WTC11 (cell line): Measurements from ENCODE around the gene PEBP1. TPM values are rescaled to one million over a fixed set of nuclear protein-coding genes. Genes with fewer than 3 reads are reported as not detected.

Source experiments
- ATAC-seq: fragments of 200-7000 bp; cut with Tn5 transposase; 2 replicates; pipeline ENCODE4 v1.10.0; 2021; ENCODE audit warnings: mild to moderate bottlenecking, moderate library complexity
- CTCF ChIA-PET: fragments of 300-600 bp; sonication (Branson Sonifier 250); formaldehyde crosslinking; loops from one replicate; lab custom pipeline; 2021; ENCODE audit warnings: antibody characterized with exemption; lab: Charles Lee
- POLR2A ChIA-PET: fragments of 350-600 bp; sonication (Branson Sonifier 250); formaldehyde crosslinking; loops from one replicate; lab custom pipeline; 2021; ENCODE audit warnings: antibody characterized with exemption; lab: Charles Lee
- DNase-seq: peaks from one replicate; pipeline ENCODE4 v3.0.0; 2021; ENCODE audit warnings: low spot score
- H3K27ac Mint-ChIP-seq: 2 replicates; pipeline ENCODE4 v1.8.0; 2021; ENCODE audit warnings: mixed read lengths
- H3K27me3 Mint-ChIP-seq: 2 replicates; pipeline ENCODE4 v1.8.0; 2021; ENCODE audit warnings: low read depth, mild to moderate bottlenecking, moderate library complexity, mixed read lengths
- H3K36me3 Mint-ChIP-seq: 2 replicates; pipeline ENCODE4 v1.8.0; 2021; ENCODE audit warnings: mixed read lengths
- H3K4me1 Mint-ChIP-seq: 2 replicates; pipeline ENCODE4 v1.8.0; 2022; ENCODE audit warnings: mixed read lengths
- H3K4me3 Mint-ChIP-seq: 2 replicates; pipeline ENCODE4 v1.8.0; 2021; ENCODE audit warnings: mild to moderate bottlenecking, moderate library complexity, mixed read lengths
- H3K9me3 Mint-ChIP-seq: 2 replicates; pipeline ENCODE4 v1.8.0; 2021; ENCODE audit warnings: mixed read lengths
- ESRRA ChIP-seq: sonication (generic); formaldehyde crosslinking; IDR thresholded peaks from 2 replicates; pipeline ENCODE4 v1.8.1; 2022; ENCODE audit warnings: mild to moderate bottlenecking, missing genetic modification reagents, borderline replicate concordance
- GABPB1 ChIP-seq: sonication (generic); formaldehyde crosslinking; IDR thresholded peaks from 2 replicates; pipeline ENCODE4 v1.8.1; 2023; ENCODE audit warnings: mild to moderate bottlenecking, missing genetic modification reagents
- IRF2 ChIP-seq: sonication (generic); formaldehyde crosslinking; IDR thresholded peaks from 2 replicates; pipeline ENCODE4 v1.8.0; 2022; ENCODE audit warnings: low read depth, missing genetic modification reagents, borderline replicate concordance
- JUN ChIP-seq: sonication (generic); formaldehyde crosslinking; IDR thresholded peaks from 2 replicates; pipeline ENCODE4 v1.8.0; 2023; ENCODE audit warnings: mild to moderate bottlenecking, missing genetic modification reagents
- KAT7 ChIP-seq: sonication (generic); formaldehyde crosslinking; IDR thresholded peaks from 2 replicates; pipeline ENCODE4 v1.8.1; 2023; ENCODE audit warnings: missing genetic modification reagents, mild to moderate bottlenecking, borderline replicate concordance
- MYBL2 ChIP-seq: sonication (generic); formaldehyde crosslinking; IDR thresholded peaks from 2 replicates; pipeline ENCODE4 v1.8.1; 2023; ENCODE audit warnings: mild to moderate bottlenecking, moderate library complexity, missing genetic modification reagents
- NR2C2 ChIP-seq: sonication (generic); formaldehyde crosslinking; IDR thresholded peaks from 2 replicates; pipeline ENCODE4 v1.8.0; 2022; ENCODE audit warnings: mild to moderate bottlenecking, missing genetic modification reagents
- OVOL2 ChIP-seq: fragments of 250-450 bp; sonication (Bioruptor Pico); IDR thresholded peaks from 2 replicates; pipeline ENCODE4 v1.9.0; 2021; ENCODE audit warnings: mild to moderate bottlenecking, borderline replicate concordance
- PRRX2 ChIP-seq: fragments of 250-450 bp; sonication (Bioruptor Pico); IDR thresholded peaks from 2 replicates; pipeline ENCODE4 v1.8.0; 2021; ENCODE audit warnings: mild to moderate bottlenecking
- RORB ChIP-seq: fragments of 250-450 bp; sonication (Bioruptor Pico); IDR thresholded peaks from 2 replicates; pipeline ENCODE4 v1.9.0; 2021; ENCODE audit warnings: mild to moderate bottlenecking
- SP1 ChIP-seq: sonication (generic); formaldehyde crosslinking; conservative IDR thresholded peaks from 2 replicates; pipeline ENCODE4 v1.8.1; 2022; ENCODE audit warnings: missing genetic modification reagents
- TCF7 ChIP-seq: sonication (generic); formaldehyde crosslinking; IDR thresholded peaks from 2 replicates; pipeline ENCODE4 v1.8.0; 2022; ENCODE audit warnings: mild to moderate bottlenecking, low read depth, missing genetic modification reagents, moderate library complexity
- ZBTB21 ChIP-seq: sonication (generic); formaldehyde crosslinking; IDR thresholded peaks from 2 replicates; pipeline ENCODE4 v1.8.1; 2023; ENCODE audit warnings: mild to moderate bottlenecking, missing genetic modification reagents, borderline replicate concordance
- ZNF396 ChIP-seq: fragments of 250-450 bp; sonication (Bioruptor Pico); IDR thresholded peaks from 2 replicates; pipeline ENCODE4 v1.8.0; 2021; ENCODE audit warnings: mild to moderate bottlenecking, moderate library complexity, borderline replicate concordance
- ZNF416 ChIP-seq: fragments of 250-450 bp; sonication (Bioruptor Pico); IDR thresholded peaks from 2 replicates; pipeline ENCODE4 v1.9.0; 2021; ENCODE audit warnings: mild to moderate bottlenecking, inconsistent platforms
- total RNA-seq: library from RNA; stranded (reverse); gene quantifications from 3 replicates; pipeline ENCODE4 v1.2.3, GENCODE V29; 2021
- TF ChIP-seq, protein P1 (sequence below): sonication (generic); formaldehyde crosslinking; IDR thresholded peaks from 2 replicates; pipeline ENCODE4 v1.8.1; 2022; ENCODE audit warnings: mild to moderate bottlenecking, missing genetic modification reagents, moderate library complexity, borderline replicate concordance
- TF ChIP-seq, protein P2 (sequence below): sonication (generic); formaldehyde crosslinking; IDR thresholded peaks from 2 replicates; pipeline ENCODE4 v1.8.1; 2023; ENCODE audit warnings: mild to moderate bottlenecking, missing genetic modification reagents, borderline replicate concordance
- TF ChIP-seq, protein P3 (sequence below): sonication (generic); formaldehyde crosslinking; IDR thresholded peaks from 2 replicates; pipeline ENCODE4 v1.8.0; 2022; ENCODE audit warnings: missing genetic modification reagents
- TF ChIP-seq, protein P4 (sequence below): sonication (generic); formaldehyde crosslinking; IDR thresholded peaks from 2 replicates; pipeline ENCODE4 v1.8.1; 2022; ENCODE audit warnings: low read depth, mild to moderate bottlenecking, moderate library complexity, missing genetic modification reagents, borderline replicate concordance
- TF ChIP-seq, protein P5 (sequence below): sonication (generic); formaldehyde crosslinking; IDR thresholded peaks from 2 replicates; pipeline ENCODE4 v1.8.1; 2023; ENCODE audit warnings: mild to moderate bottlenecking, moderate library complexity, missing genetic modification reagents
- TF ChIP-seq, protein P6 (sequence below): fragments of 250-450 bp; sonication (Bioruptor Pico); conservative IDR thresholded peaks from 2 replicates; pipeline ENCODE4 v1.9.0; 2021; ENCODE audit warnings: mild to moderate bottlenecking

The PEBP1 gene
- total RNA-seq, 1 experiment from 2014 or later, result 363 TPM

DNA sequence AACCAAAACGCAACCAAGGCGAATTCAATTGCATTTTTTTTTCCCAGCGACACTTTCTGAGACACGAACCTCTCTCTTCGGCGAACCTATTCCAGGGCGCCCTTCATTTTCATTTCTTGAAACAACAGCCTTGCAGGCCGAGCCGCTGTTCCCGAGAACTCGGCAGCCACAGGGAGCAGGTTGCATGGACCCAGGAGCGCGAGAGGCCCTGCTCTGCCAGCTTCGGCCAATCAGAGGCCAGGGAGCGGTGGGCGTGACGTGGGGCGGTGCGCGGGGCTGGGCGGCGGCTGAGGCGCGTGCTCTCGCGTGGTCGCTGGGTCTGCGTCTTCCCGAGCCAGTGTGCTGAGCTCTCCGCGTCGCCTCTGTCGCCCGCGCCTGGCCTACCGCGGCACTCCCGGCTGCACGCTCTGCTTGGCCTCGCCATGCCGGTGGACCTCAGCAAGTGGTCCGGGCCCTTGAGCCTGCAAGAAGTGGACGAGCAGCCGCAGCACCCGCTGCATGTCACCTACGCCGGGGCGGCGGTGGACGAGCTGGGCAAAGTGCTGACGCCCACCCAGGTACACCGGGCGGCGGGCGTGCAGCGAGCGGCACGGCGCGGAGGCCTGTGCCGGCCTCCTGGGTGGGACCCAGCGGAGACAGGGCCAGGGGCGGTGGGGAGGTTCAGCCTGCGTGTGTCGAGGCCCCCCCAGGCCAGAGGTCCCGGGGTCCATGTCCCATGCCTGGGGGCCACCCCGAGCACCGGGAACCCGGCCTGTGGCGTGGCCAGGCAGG is at the start of gene PEBP1 (continued):
- peak; percentile 99 for TF ChIP-seq KAT7 (CRISPR knock-in tag)
- no peak for TF ChIP-seq NR2C2 (CRISPR knock-in tag)
- TF ChIP-seq SP1 (CRISPR knock-in tag), result peak; percentile 97
- TF ChIP-seq, protein P1, sequence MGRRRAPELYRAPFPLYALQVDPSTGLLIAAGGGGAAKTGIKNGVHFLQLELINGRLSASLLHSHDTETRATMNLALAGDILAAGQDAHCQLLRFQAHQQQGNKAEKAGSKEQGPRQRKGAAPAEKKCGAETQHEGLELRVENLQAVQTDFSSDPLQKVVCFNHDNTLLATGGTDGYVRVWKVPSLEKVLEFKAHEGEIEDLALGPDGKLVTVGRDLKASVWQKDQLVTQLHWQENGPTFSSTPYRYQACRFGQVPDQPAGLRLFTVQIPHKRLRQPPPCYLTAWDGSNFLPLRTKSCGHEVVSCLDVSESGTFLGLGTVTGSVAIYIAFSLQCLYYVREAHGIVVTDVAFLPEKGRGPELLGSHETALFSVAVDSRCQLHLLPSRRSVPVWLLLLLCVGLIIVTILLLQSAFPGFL (CRISPR knock-in tag), result peak; percentile 86; the same call in 1 of the 2 replicates
- TF ChIP-seq TCF7 (CRISPR knock-in tag), result peak; percentile 73; the same call in 1 of the 2 replicates
- TF ChIP-seq, protein P2, sequence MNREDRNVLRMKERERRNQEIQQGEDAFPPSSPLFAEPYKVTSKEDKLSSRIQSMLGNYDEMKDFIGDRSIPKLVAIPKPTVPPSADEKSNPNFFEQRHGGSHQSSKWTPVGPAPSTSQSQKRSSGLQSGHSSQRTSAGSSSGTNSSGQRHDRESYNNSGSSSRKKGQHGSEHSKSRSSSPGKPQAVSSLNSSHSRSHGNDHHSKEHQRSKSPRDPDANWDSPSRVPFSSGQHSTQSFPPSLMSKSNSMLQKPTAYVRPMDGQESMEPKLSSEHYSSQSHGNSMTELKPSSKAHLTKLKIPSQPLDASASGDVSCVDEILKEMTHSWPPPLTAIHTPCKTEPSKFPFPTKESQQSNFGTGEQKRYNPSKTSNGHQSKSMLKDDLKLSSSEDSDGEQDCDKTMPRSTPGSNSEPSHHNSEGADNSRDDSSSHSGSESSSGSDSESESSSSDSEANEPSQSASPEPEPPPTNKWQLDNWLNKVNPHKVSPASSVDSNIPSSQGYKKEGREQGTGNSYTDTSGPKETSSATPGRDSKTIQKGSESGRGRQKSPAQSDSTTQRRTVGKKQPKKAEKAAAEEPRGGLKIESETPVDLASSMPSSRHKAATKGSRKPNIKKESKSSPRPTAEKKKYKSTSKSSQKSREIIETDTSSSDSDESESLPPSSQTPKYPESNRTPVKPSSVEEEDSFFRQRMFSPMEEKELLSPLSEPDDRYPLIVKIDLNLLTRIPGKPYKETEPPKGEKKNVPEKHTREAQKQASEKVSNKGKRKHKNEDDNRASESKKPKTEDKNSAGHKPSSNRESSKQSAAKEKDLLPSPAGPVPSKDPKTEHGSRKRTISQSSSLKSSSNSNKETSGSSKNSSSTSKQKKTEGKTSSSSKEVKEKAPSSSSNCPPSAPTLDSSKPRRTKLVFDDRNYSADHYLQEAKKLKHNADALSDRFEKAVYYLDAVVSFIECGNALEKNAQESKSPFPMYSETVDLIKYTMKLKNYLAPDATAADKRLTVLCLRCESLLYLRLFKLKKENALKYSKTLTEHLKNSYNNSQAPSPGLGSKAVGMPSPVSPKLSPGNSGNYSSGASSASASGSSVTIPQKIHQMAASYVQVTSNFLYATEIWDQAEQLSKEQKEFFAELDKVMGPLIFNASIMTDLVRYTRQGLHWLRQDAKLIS, result peak; percentile 87; the same call in 1 of the 2 replicates
- TF ChIP-seq ESRRA (CRISPR knock-in tag), result peak; percentile 84; the same call in 1 of the 2 replicates
- TF ChIP-seq, protein P3, sequence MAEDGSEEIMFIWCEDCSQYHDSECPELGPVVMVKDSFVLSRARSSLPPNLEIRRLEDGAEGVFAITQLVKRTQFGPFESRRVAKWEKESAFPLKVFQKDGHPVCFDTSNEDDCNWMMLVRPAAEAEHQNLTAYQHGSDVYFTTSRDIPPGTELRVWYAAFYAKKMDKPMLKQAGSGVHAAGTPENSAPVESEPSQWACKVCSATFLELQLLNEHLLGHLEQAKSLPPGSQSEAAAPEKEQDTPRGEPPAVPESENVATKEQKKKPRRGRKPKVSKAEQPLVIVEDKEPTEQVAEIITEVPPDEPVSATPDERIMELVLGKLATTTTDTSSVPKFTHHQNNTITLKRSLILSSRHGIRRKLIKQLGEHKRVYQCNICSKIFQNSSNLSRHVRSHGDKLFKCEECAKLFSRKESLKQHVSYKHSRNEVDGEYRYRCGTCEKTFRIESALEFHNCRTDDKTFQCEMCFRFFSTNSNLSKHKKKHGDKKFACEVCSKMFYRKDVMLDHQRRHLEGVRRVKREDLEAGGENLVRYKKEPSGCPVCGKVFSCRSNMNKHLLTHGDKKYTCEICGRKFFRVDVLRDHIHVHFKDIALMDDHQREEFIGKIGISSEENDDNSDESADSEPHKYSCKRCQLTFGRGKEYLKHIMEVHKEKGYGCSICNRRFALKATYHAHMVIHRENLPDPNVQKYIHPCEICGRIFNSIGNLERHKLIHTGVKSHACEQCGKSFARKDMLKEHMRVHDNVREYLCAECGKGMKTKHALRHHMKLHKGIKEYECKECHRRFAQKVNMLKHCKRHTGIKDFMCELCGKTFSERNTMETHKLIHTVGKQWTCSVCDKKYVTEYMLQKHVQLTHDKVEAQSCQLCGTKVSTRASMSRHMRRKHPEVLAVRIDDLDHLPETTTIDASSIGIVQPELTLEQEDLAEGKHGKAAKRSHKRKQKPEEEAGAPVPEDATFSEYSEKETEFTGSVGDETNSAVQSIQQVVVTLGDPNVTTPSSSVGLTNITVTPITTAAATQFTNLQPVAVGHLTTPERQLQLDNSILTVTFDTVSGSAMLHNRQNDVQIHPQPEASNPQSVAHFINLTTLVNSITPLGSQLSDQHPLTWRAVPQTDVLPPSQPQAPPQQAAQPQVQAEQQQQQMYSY (CRISPR knock-in tag), result no peak
- no peak for TF ChIP-seq OVOL2 (CRISPR knock-in tag)
- TF ChIP-seq, protein P4, sequence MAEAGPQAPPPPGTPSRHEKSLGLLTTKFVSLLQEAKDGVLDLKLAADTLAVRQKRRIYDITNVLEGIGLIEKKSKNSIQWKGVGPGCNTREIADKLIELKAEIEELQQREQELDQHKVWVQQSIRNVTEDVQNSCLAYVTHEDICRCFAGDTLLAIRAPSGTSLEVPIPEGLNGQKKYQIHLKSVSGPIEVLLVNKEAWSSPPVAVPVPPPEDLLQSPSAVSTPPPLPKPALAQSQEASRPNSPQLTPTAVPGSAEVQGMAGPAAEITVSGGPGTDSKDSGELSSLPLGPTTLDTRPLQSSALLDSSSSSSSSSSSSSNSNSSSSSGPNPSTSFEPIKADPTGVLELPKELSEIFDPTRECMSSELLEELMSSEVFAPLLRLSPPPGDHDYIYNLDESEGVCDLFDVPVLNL (CRISPR knock-in tag), result peak; percentile 78; the same call in 1 of the 2 replicates
- peak; percentile 81; the same call in 1 of the 2 replicates for TF ChIP-seq MYBL2 (CRISPR knock-in tag)

DNA sequence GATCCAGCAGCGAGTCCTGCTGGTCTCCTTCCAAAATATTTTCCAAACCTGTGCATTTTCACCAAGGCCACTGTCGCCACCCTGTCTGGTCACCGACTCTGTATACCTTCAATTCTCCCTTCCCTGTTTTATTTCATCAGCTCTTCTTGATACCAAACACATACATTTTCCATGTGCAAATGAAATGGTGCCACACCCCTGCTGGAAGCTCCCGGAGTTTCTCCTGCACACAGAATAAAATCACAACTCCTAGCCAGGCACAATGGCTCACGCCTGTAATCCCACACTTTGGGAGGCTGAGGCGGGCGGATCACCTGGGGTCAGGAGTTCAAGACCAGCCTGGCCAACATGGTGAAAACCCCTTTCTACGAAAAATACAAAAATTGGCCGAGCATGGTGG is 46.1 kb upstream of the PEBP1 start:
- POLR2A ChIA-PET, result no interaction called here
- ATAC-seq (no peak), DNase-seq (no peak)
- H3K4me3 Mint-ChIP-seq, result no peak overlapping the region
- peaks cover 4% of the 10 kb centered on the region; the same call in 1 of the 2 replicates for H3K4me1 Mint-ChIP-seq
- 0 out of 2 replicates have a peak overlapping the region, but pooled peaks have one; percentile 46 for H3K27ac Mint-ChIP-seq
- H3K27me3 Mint-ChIP-seq, result no peaks in the 10 kb centered on the region
- H3K9me3 Mint-ChIP-seq, result no peaks in the 10 kb centered on the region
- H3K36me3 Mint-ChIP-seq, result peaks cover 49% of the 10 kb centered on the region
- CTCF ChIA-PET, result no interaction called here
- no peak for TF ChIP-seq PRRX2 (CRISPR knock-in tag)
- no peak for TF ChIP-seq ZNF416 (CRISPR knock-in tag)
- TF ChIP-seq, protein P5, sequence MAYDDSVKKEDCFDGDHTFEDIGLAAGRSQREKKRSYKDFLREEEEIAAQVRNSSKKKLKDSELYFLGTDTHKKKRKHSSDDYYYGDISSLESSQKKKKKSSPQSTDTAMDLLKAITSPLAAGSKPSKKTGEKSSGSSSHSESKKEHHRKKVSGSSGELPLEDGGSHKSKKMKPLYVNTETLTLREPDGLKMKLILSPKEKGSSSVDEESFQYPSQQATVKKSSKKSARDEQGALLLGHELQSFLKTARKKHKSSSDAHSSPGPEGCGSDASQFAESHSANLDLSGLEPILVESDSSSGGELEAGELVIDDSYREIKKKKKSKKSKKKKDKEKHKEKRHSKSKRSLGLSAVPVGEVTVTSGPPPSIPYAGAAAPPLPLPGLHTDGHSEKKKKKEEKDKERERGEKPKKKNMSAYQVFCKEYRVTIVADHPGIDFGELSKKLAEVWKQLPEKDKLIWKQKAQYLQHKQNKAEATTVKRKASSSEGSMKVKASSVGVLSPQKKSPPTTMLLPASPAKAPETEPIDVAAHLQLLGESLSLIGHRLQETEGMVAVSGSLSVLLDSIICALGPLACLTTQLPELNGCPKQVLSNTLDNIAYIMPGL (CRISPR knock-in tag), result no peak
- no peak for TF ChIP-seq MYBL2 (CRISPR knock-in tag)
- TF ChIP-seq ZBTB21, result no peak
- TF ChIP-seq RORB (CRISPR knock-in tag), result no peak
- TF ChIP-seq ZNF396 (CRISPR knock-in tag), result no peak
- TF ChIP-seq, protein P6, sequence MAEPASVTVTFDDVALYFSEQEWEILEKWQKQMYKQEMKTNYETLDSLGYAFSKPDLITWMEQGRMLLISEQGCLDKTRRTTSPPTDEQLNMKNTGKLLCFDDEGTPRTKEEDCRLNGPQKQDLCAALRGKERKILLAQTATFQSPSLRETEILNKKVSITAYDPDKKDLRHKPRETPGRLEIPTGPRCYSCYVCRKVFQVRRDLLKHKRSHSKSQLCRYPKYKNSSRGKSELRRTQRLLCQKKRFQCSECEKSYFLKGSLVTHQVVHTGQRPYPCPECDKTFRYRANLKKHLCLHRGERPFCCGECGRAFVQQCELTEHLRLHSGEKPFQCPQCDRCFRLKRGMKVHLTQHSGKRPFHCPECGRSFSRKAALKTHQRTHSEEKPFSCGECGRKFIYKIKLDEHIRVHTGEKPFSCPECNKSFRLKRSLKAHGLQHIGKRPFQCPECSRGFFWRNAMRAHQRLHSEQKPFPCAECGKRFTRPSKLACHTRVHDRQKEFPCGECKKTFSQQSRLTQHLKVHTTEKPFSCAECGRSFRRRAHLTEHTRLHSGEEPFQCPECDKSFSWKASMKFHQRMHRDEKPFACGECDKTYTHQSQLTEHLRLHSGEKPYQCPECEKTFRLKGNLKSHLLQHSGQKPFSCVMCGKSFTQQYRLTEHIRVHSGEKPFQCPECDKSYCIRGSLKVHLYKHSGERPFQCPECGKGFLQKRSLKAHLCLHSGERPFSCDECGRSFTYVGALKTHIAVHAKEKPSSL (CRISPR knock-in tag), result no peak
- no peak for TF ChIP-seq IRF2
- TF ChIP-seq JUN, result no peak
- no peak for TF ChIP-seq GABPB1 (CRISPR knock-in tag)
